Epithelial cell of esophagus (primary cell): ENCODE results near the gene SCN4A.

Source experiments
- DNase-seq: peaks from one replicate; pipeline ENCODE4 v3.0.0; 2010; ENCODE audit warnings: low read depth
- H3K4me3 ChIP-seq: 2 replicates; pipeline ENCODE4 v1.5.1; 2011; ENCODE audit warnings: mild to moderate bottlenecking, low read length, control low read depth
- CTCF ChIP-seq: IDR thresholded peaks from 2 replicates; pipeline ENCODE4 v1.5.1; 2011; ENCODE audit warnings: low read depth, mild to moderate bottlenecking, low read length, control low read depth, inconsistent platforms; ENCODE audit not compliant: insufficient read depth; ENCODE audit errors: missing control alignments

Gene SCN4A

GRCh38 chr17:63969278-63969677, 3.4 kb downstream of the SCN4A start:
- no peak overlapping the region for H3K4me3 ChIP-seq
- DNase-seq, result no peak
- no peak for TF ChIP-seq CTCF

- no peak for TF ChIP-seq CTCF
- DNase-seq, result no peak
- no peak overlapping the region for H3K4me3 ChIP-seq
These were observed 4.8 kb downstream of the SCN4A start for GRCh38 chr17:63967953-63968352.

- DNase-seq, result no peak
- TF ChIP-seq CTCF, result no peak
- H3K4me3 ChIP-seq, result no peak overlapping the region
These were observed 6.0 kb downstream of the SCN4A start for GRCh38 chr17:63966646-63967264.

GRCh38 chr17:63963123-63963522, 9.6 kb downstream of the SCN4A start:
- H3K4me3 ChIP-seq, result no peak overlapping the region
- no peak for TF ChIP-seq CTCF
- no peak for DNase-seq

GRCh38 chr17:63962298-63962744, 10.4 kb downstream of the SCN4A start:
- no peak for TF ChIP-seq CTCF
- no peak overlapping the region for H3K4me3 ChIP-seq
- no peak for DNase-seq

GRCh38 chr17:63961355-63962212, 11.1 kb downstream of the SCN4A start:
- TF ChIP-seq CTCF, result no peak
- no peak overlapping the region for H3K4me3 ChIP-seq
- peak; percentile 66 for DNase-seq
